Tibial nerve (tissue), 4 donors: ENCODE results near the gene PROX1.

Experiments
- EP300 ChIP-seq, 2 donors: sonication (generic); formaldehyde crosslinking; IDR thresholded peaks; one replicate each; pipeline ENCODE4 v1.6.1; 2017; ENCODE audit warnings: antibody characterized with exemption in 2 of 2, mild to moderate bottlenecking in 1 of 2
- POLR2A ChIP-seq, 2 donors: fragments of 450-650 bp; IDR thresholded peaks; one replicate each; pipeline ENCODE4 v1.6.1; 2017; ENCODE audit warnings: antibody characterized with exemption in 2 of 2, mild to moderate bottlenecking in 2 of 2, moderate library complexity in 2 of 2
- TF ChIP-seq, protein P1 (sequence below), 5 experiments: fragments of 200-600 bp in 3 of 5; fragments of 450-650 bp in 2 of 5; sonication (generic) in 3 of 5; IDR thresholded peaks; one replicate each; pipeline ENCODE4 v1.5.1; 2016 to 2019; ENCODE audit warnings: antibody characterized with exemption in 5 of 5, mild to moderate bottlenecking in 3 of 5, moderate library complexity in 2 of 5

- TF ChIP-seq, protein P1, sequence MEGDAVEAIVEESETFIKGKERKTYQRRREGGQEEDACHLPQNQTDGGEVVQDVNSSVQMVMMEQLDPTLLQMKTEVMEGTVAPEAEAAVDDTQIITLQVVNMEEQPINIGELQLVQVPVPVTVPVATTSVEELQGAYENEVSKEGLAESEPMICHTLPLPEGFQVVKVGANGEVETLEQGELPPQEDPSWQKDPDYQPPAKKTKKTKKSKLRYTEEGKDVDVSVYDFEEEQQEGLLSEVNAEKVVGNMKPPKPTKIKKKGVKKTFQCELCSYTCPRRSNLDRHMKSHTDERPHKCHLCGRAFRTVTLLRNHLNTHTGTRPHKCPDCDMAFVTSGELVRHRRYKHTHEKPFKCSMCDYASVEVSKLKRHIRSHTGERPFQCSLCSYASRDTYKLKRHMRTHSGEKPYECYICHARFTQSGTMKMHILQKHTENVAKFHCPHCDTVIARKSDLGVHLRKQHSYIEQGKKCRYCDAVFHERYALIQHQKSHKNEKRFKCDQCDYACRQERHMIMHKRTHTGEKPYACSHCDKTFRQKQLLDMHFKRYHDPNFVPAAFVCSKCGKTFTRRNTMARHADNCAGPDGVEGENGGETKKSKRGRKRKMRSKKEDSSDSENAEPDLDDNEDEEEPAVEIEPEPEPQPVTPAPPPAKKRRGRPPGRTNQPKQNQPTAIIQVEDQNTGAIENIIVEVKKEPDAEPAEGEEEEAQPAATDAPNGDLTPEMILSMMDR (IDR thresholded peaks at IDR 0.05) = no peak
- TF ChIP-seq EP300 (IDR thresholded peaks at IDR 0.05) (no peak), POLR2A (IDR thresholded peaks at IDR 0.05) (no peak)
These were observed 885 bp upstream of the PROX1 start for GRCh38 chr1:213986925-213987250.
